ENCODE measurements around the gene ELN. TPM values are rescaled to one million over a fixed set of nuclear protein-coding genes. Genes with fewer than 3 reads are reported as not detected.

ELN gene
- total RNA-seq, 1 experiment from 2014 or later, result 65.9 TPM

GRCh38 chr7:74051629-74052410, 23.8 kb downstream of the ELN start:
- ChIA-PET POLR2A (ENCODE audit: low non-redundant PET) (no interaction called here), CTCF (no interaction called here)
- DNase-seq (ENCODE audit: low spot score), result no peak
- no TSS peak for BruUV-seq (replicated peaks)
- H3K4me3 ChIP-seq (ENCODE audit: low read depth, low read length, poor library complexity, severe bottlenecking), result no peak overlapping the region
- H3K4me1 ChIP-seq (ENCODE audit: insufficient read depth, low read length, poor library complexity, severe bottlenecking), result no peaks in the 10 kb centered on the region
- no peaks in the 10 kb centered on the region for H3K36me3 ChIP-seq (ENCODE audit: insufficient read depth, low read length, poor library complexity, severe bottlenecking)
- intact Hi-C loops (cut with micrococcal nuclease; ENCODE audit: unreplicated experiment), result no loop called here
- H3K27me3 ChIP-seq (replicated peaks; ENCODE audit: insufficient read depth, low read depth, low read length, poor library complexity), result no peaks in the 10 kb centered on the region
- H3K9me3 ChIP-seq (ENCODE audit: low read depth, low read length, poor library complexity, severe bottlenecking), result no peaks in the 10 kb centered on the region
- no peak for TF ChIP-seq CTCF (conservative IDR thresholded peaks at IDR 0.05; ENCODE audit: low read depth, low read length)
- TF ChIP-seq EZH2 (IDR thresholded peaks at IDR 0.05; ENCODE audit: borderline replicate concordance, low read depth, low read length, poor library complexity, severe bottlenecking), result no peak
- H3K27ac ChIP-seq (ENCODE audit: low read depth, low read length, poor library complexity, severe bottlenecking), result no peak overlapping the region

- ChIA-PET POLR2A (ENCODE audit: low non-redundant PET) (no interaction called here), CTCF (interaction anchor here (0.5 kb wide), 1 partner anchor 135 kb away, joined by 3 read pairs; no protein-coding TSS in a partner anchor)
- Histone ChIP-seq H3K4me3 (ENCODE audit: low read depth, low read length, poor library complexity, severe bottlenecking) (no peak overlapping the region), H3K27ac (ENCODE audit: low read depth, low read length, poor library complexity, severe bottlenecking) (no peak overlapping the region), H3K9me3 (ENCODE audit: low read depth, low read length, poor library complexity, severe bottlenecking) (no peaks in the 10 kb centered on the region), H3K36me3 (ENCODE audit: insufficient read depth, low read length, poor library complexity, severe bottlenecking) (no peaks in the 10 kb centered on the region), H3K4me1 (ENCODE audit: insufficient read depth, low read length, poor library complexity, severe bottlenecking) (no peaks in the 10 kb centered on the region), H3K27me3 (replicated peaks; ENCODE audit: insufficient read depth, low read depth, low read length, poor library complexity) (no peaks in the 10 kb centered on the region)
- no TSS peak for BruUV-seq (replicated peaks)
- intact Hi-C loops (cut with micrococcal nuclease; ENCODE audit: unreplicated experiment), result no loop called here
- TF ChIP-seq CTCF (conservative IDR thresholded peaks at IDR 0.05; ENCODE audit: low read depth, low read length), result no peak
- no peak for TF ChIP-seq EZH2 (IDR thresholded peaks at IDR 0.05; ENCODE audit: borderline replicate concordance, low read depth, low read length, poor library complexity, severe bottlenecking)
- DNase-seq (ENCODE audit: low spot score), result no peak
Observed at GRCh38 chr7:74052628-74053027, 24.7 kb downstream of the ELN start.

- TF ChIP-seq EZH2 (IDR thresholded peaks at IDR 0.05; ENCODE audit: borderline replicate concordance, low read depth, low read length, poor library complexity, severe bottlenecking) (no peak), CTCF (conservative IDR thresholded peaks at IDR 0.05; ENCODE audit: low read depth, low read length) (no peak)
- Histone ChIP-seq H3K4me1 (ENCODE audit: insufficient read depth, low read length, poor library complexity, severe bottlenecking) (no peaks in the 10 kb centered on the region), H3K9me3 (ENCODE audit: low read depth, low read length, poor library complexity, severe bottlenecking) (no peaks in the 10 kb centered on the region), H3K27me3 (replicated peaks; ENCODE audit: insufficient read depth, low read depth, low read length, poor library complexity) (no peaks in the 10 kb centered on the region), H3K36me3 (ENCODE audit: insufficient read depth, low read length, poor library complexity, severe bottlenecking) (no peaks in the 10 kb centered on the region), H3K4me3 (ENCODE audit: low read depth, low read length, poor library complexity, severe bottlenecking) (no peak overlapping the region), H3K27ac (ENCODE audit: low read depth, low read length, poor library complexity, severe bottlenecking) (no peak overlapping the region)
- ChIA-PET CTCF (no interaction called here), POLR2A (ENCODE audit: low non-redundant PET) (no interaction called here)
- no peak for DNase-seq (ENCODE audit: low spot score)
- no TSS peak for BruUV-seq (replicated peaks)
- intact Hi-C loops (cut with micrococcal nuclease; ENCODE audit: unreplicated experiment), result no loop called here
Observed at GRCh38 chr7:74053589-74054186, 25.7 kb downstream of the ELN start.
